ENCODE results near the gene CCDC7.

The CCDC7 gene

GRCh38 chr10:32687116-32687515 lies 241.2 kb downstream of the CCDC7 start:
- ATAC-seq = no peak
- TF ChIP-seq TSHZ2 (CRISPR knock-in tag; IDR thresholded peaks at IDR 0.05) = no peak
- no peak for TF ChIP-seq ZNF8 (CRISPR knock-in tag; IDR thresholded peaks at IDR 0.05)
- no peak for TF ChIP-seq GLIS3 (CRISPR knock-in tag; IDR thresholded peaks at IDR 0.05)
- TF ChIP-seq PATZ1 (CRISPR knock-in tag; IDR thresholded peaks at IDR 0.05; ENCODE audit: borderline replicate concordance) = no peak
- no peak for TF ChIP-seq TCF4 (CRISPR knock-in tag; IDR thresholded peaks at IDR 0.05; ENCODE audit: borderline replicate concordance)
- TF ChIP-seq CREB5 (CRISPR knock-in tag; IDR thresholded peaks at IDR 0.05; ENCODE audit: low read depth) = no peak
- no peak for TF ChIP-seq CSRNP3 (CRISPR knock-in tag; IDR thresholded peaks at IDR 0.05)
- TF ChIP-seq ZFP30 (CRISPR knock-in tag; IDR thresholded peaks at IDR 0.05) = no peak

- TF ChIP-seq PATZ1 (CRISPR knock-in tag; IDR thresholded peaks at IDR 0.05; ENCODE audit: borderline replicate concordance) (no peak), TOX (CRISPR knock-in tag; IDR thresholded peaks at IDR 0.05; ENCODE audit: borderline replicate concordance) (no peak), CSDC2 (CRISPR knock-in tag; IDR thresholded peaks at IDR 0.05) (no peak), BACH2 (CRISPR knock-in tag; IDR thresholded peaks at IDR 0.05; ENCODE audit: borderline replicate concordance) (no peak), OSR1 (CRISPR knock-in tag; IDR thresholded peaks at IDR 0.05) (no peak)
- no peak for ATAC-seq
These were observed 241.6 kb downstream of the CCDC7 start for GRCh38 chr10:32687546-32687945.

- no peak for ATAC-seq
- TF ChIP-seq CSDC2 (CRISPR knock-in tag; IDR thresholded peaks at IDR 0.05) (no peak), GLIS3 (CRISPR knock-in tag; IDR thresholded peaks at IDR 0.05) (no peak), TSHZ2 (CRISPR knock-in tag; IDR thresholded peaks at IDR 0.05) (no peak), ISL1 (CRISPR knock-in tag; IDR thresholded peaks at IDR 0.05) (0 out of 2 replicates have a peak, but pooled peaks have one; percentile 30), PATZ1 (CRISPR knock-in tag; IDR thresholded peaks at IDR 0.05; ENCODE audit: borderline replicate concordance) (no peak)
These were observed 246.2 kb downstream of the CCDC7 start for GRCh38 chr10:32692174-32692573.
